Suprapubic skin (tissue), 4 donors: ENCODE data around the gene TMEM31. TPM values are rescaled to one million over a fixed set of nuclear protein-coding genes. Genes with fewer than 3 reads are reported as not detected.
"Not testable (repeated sequence)": the region's sequence is repeated elsewhere in the genome, so short reads cannot be mapped to it uniquely, and the experiment has no call there.

Experiments used
- DNase-seq, 2 donors: peaks; one replicate each; pipeline ENCODE4 v3.0.0-alpha.2; 2019; ENCODE audit warnings: low spot score in 2 of 2
- H3K27ac ChIP-seq: fragments of 200-600 bp; sonication (generic); one replicate; pipeline ENCODE4 v1.5.1; 2019
- H3K27me3 ChIP-seq: fragments of 200-600 bp; sonication (generic); one replicate; pipeline ENCODE4 v1.5.1; 2019
- H3K36me3 ChIP-seq: fragments of 200-600 bp; sonication (generic); one replicate; pipeline ENCODE4 v1.5.1; 2019
- H3K4me1 ChIP-seq: fragments of 200-600 bp; sonication (generic); one replicate; pipeline ENCODE4 v1.5.1; 2019
- H3K4me3 ChIP-seq: fragments of 200-600 bp; sonication (generic); one replicate; pipeline ENCODE4 v1.5.1; 2019; ENCODE audit warnings: mild to moderate bottlenecking
- H3K9me3 ChIP-seq: fragments of 200-600 bp; sonication (generic); one replicate; pipeline ENCODE4 v1.5.1; 2019
- EP300 ChIP-seq: sonication (generic); formaldehyde crosslinking; IDR thresholded peaks from one replicate; pipeline ENCODE4 v1.6.1; 2017; ENCODE audit warnings: antibody characterized with exemption
- POLR2A ChIP-seq, 2 donors: fragments of 450-650 bp; IDR thresholded peaks; one replicate each; pipeline ENCODE4 v1.6.1; 2017; ENCODE audit warnings: antibody characterized with exemption in 2 of 2, mild to moderate bottlenecking in 2 of 2, moderate library complexity in 2 of 2
- WGBS: methylation state at CpG from one replicate; pipeline ENCODE4 v1.1.5; 2018; 5-methylcytosine and 5-hydroxymethylcytosine counted together
- total RNA-seq, 4 donors: library from RNA; depleted of rRNA; stranded (reverse); fragments of >200 nt; gene quantifications; one replicate each; pipeline ENCODE4 v1.1.0, GENCODE V29; 2016
- TF ChIP-seq, protein P1 (sequence below), 2 donors: fragments of 200-600 bp in 1 of 2; fragments of 450-650 bp in 1 of 2; sonication (generic) in 1 of 2; IDR thresholded peaks; one replicate each; pipeline ENCODE4 v1.5.1; 2016 to 2019; ENCODE audit warnings: antibody characterized with exemption in 2 of 2, mild to moderate bottlenecking in 1 of 2, moderate library complexity in 1 of 2

Gene TMEM31
- total RNA-seq, 4 donors from 2014 or later, result not detected

DNA sequence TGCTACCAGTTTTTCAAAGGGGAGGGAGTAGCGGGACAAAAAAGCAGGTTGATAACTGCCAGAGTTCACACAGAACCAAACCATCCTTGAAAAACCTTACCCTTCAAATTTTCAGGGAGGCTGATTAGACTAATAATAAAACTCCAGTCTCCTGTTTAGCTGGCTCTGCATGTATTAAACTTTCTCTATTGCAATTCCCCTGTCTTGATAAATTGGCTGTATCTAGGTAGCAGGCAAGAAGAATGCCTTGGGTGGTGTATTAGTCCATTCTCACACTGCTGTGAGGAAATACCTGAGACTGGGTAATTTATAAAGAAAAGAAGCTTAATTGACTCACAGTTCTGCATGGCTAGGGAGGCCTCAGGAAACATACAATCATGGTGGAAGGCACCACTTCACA lies 47.8 kb downstream of the TMEM31 start:
- H3K27ac ChIP-seq, result no peak overlapping the region
- H3K36me3 ChIP-seq, result no peaks in the 10 kb centered on the region
- no peak for DNase-seq
- no peaks in the 10 kb centered on the region for H3K9me3 ChIP-seq
- TF ChIP-seq EP300 (no peak), POLR2A (IDR thresholded peaks at IDR 0.05) (no peak)
- TF ChIP-seq, protein P1, sequence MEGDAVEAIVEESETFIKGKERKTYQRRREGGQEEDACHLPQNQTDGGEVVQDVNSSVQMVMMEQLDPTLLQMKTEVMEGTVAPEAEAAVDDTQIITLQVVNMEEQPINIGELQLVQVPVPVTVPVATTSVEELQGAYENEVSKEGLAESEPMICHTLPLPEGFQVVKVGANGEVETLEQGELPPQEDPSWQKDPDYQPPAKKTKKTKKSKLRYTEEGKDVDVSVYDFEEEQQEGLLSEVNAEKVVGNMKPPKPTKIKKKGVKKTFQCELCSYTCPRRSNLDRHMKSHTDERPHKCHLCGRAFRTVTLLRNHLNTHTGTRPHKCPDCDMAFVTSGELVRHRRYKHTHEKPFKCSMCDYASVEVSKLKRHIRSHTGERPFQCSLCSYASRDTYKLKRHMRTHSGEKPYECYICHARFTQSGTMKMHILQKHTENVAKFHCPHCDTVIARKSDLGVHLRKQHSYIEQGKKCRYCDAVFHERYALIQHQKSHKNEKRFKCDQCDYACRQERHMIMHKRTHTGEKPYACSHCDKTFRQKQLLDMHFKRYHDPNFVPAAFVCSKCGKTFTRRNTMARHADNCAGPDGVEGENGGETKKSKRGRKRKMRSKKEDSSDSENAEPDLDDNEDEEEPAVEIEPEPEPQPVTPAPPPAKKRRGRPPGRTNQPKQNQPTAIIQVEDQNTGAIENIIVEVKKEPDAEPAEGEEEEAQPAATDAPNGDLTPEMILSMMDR (IDR thresholded peaks at IDR 0.05), result no peak
- H3K27me3 ChIP-seq, result no peaks in the 10 kb centered on the region
- no peak overlapping the region for H3K4me3 ChIP-seq
- 100% methylated on average over 1 of the region's 1 CpG for WGBS
- no peaks in the 10 kb centered on the region for H3K4me1 ChIP-seq

DNA sequence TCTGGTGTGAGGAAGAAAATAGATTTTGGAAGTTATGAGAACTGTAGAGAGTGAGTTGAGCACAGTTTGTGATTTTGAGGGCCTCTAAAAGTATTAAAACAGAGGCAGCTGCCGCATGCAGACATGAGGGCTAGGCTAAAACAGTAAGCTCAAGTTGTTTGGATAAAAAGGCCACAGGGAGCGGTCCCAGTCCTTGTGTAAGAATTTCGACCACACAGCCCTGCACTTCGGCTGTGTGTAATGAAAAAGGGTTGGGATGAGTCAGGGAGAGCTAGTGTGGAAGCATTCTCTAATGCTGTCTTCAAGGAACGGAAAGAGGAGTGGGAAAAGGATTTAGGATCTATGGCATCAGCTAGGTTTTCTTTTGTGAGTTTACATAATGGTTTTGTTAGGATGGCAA lies 52.8 kb downstream of the TMEM31 start:
- not testable (repeated sequence) for H3K4me3 ChIP-seq
- WGBS, result 82% methylated on average over 5 of the region's 5 CpGs

More for the DNA sequence above, 52.8 kb downstream of the TMEM31 start:
- not testable (repeated sequence) for DNase-seq, H3K36me3 ChIP-seq, H3K4me1 ChIP-seq, H3K9me3 ChIP-seq, H3K27ac ChIP-seq, H3K27me3 ChIP-seq

Other genes starting within 250 kb of the TMEM31 start
- gene RAB40A, start 191.4 kb upstream of the TMEM31 start, total RNA-seq, result 1 to 10 TPM in 2 of 4 donors, under 1 TPM in 1, not detected in 1; 0.31 to 2.4 (median 2.3) TPM
- 10 to 100 TPM; 56.3 to 71.1 (median 67.4) TPM for gene TCEAL4, start 125.4 kb upstream of the TMEM31 start, total RNA-seq
- gene TCEAL3, start 102.9 kb upstream of the TMEM31 start, total RNA-seq, result 10 to 100 TPM in 3 of 4 donors, 1 to 10 TPM in 1; 9.2 to 18.3 (median 13.8) TPM
- gene TCEAL1, start 81.9 kb upstream of the TMEM31 start, total RNA-seq, result 10 to 100 TPM; 49.3 to 63.1 (median 54.3) TPM
- 100 to 1,000 TPM; 167 to 288 (median 246) TPM for gene MORF4L2, start 24.2 kb upstream of the TMEM31 start, total RNA-seq
- gene PLP1, start 65.9 kb downstream of the TMEM31 start, total RNA-seq, result 10 to 100 TPM; 11.2 to 27.5 (median 17.1) TPM
- gene RAB9B, start 121.3 kb downstream of the TMEM31 start, total RNA-seq, result 1 to 10 TPM in 1 of 4 donors, under 1 TPM in 3; 0.16 to 2.1 (median 0.53) TPM